GM19025 (cell line): ENCODE measurements around the gene CAPN12.
"Not testable (repeated sequence)": the region's sequence is repeated elsewhere in the genome, so short reads cannot be mapped to it uniquely, and the experiment has no call there.

Experiments used
- ATAC-seq: cut with Tn5 transposase; IDR thresholded peaks from one replicate; pipeline ENCODE4 v1.9.1; 2021; ENCODE audit warnings: mild to moderate bottlenecking, low read depth, moderate library complexity; ENCODE audit not compliant: unreplicated experiment

Gene CAPN12

GRCh38 chr19:38744298-38744681, at the start of gene CAPN12:
CAPN12 (minus strand) TSS chr19:38744474; CDS start chr19:38744165, 309 bp downstream.
- ATAC-seq: no peak

- ATAC-seq: no peak
Observed at GRCh38 chr19:38793671-38794070, 49.4 kb upstream of the CAPN12 start.

GRCh38 chr19:38793177-38793576, 48.9 kb upstream of the CAPN12 start:
- no peak for ATAC-seq

GRCh38 chr19:38792250-38793111, 48.2 kb upstream of the CAPN12 start:
- ATAC-seq: no peak

GRCh38 chr19:38791451-38792064, 47.3 kb upstream of the CAPN12 start:
- not testable (repeated sequence) for ATAC-seq

- not testable (repeated sequence) for ATAC-seq
Observed at GRCh38 chr19:38790507-38791403, 46.5 kb upstream of the CAPN12 start.

GRCh38 chr19:38788478-38789243, 44.4 kb upstream of the CAPN12 start, which contains the start of gene LGALS7B:
LGALS7B (plus strand) TSS chr19:38789200; CDS start chr19:38789227, 27 bp downstream.
- ATAC-seq: no peak

GRCh38 chr19:38786572-38787265, 42.4 kb upstream of the CAPN12 start:
- no peak for ATAC-seq

GRCh38 chr19:38786061-38786460, 41.8 kb upstream of the CAPN12 start:
- ATAC-seq: not testable (repeated sequence)

- no peak for ATAC-seq
Observed at GRCh38 chr19:38785187-38785699, 41.0 kb upstream of the CAPN12 start.

- ATAC-seq: no peak
Observed at GRCh38 chr19:38784224-38784623, 40.0 kb upstream of the CAPN12 start.

GRCh38 chr19:38782212-38782611, 37.9 kb upstream of the CAPN12 start:
- ATAC-seq: not testable (repeated sequence)

- ATAC-seq: no peak
Observed at GRCh38 chr19:38781058-38781457, 36.8 kb upstream of the CAPN12 start.

- ATAC-seq: no peak
Observed at GRCh38 chr19:38780443-38780842, 36.2 kb upstream of the CAPN12 start.

GRCh38 chr19:38778733-38779132, 34.5 kb upstream of the CAPN12 start:
- ATAC-seq: no peak

- ATAC-seq: no peak
Observed at GRCh38 chr19:38774181-38774950, 30.1 kb upstream of the CAPN12 start.

- ATAC-seq: no peak
Observed at GRCh38 chr19:38773469-38774177, 29.3 kb upstream of the CAPN12 start, which contains the start of gene LGALS7. LGALS7 (minus strand) TSS chr19:38773517; CDS start chr19:38773492, 25 bp downstream.

- ATAC-seq: not testable (repeated sequence)
Observed at GRCh38 chr19:38771569-38771968, 27.3 kb upstream of the CAPN12 start.
